Fibroblast of the aortic adventitia (primary cell): Measurements from ENCODE around the gene BTLA. TPM values are rescaled to one million over a fixed set of nuclear protein-coding genes. Genes with fewer than 3 reads are reported as not detected.

ENCODE experiments used
- DNase-seq: peaks from one replicate; pipeline ENCODE4 v3.0.0-alpha.2; 2010; ENCODE audit warnings: low read depth
- H3K4me3 ChIP-seq: 2 replicates; pipeline ENCODE4 v1.5.1; 2011; ENCODE audit warnings: low read depth, mild to moderate bottlenecking, control low read depth, low read length, moderate library complexity
- CTCF ChIP-seq: IDR thresholded peaks from 2 replicates; pipeline ENCODE4 v1.5.1; 2011; ENCODE audit warnings: mild to moderate bottlenecking, low read length, control low read depth, inconsistent platforms; ENCODE audit not compliant: insufficient read depth
- total RNA-seq: library from RNA; depleted of rRNA; stranded (reverse); fragments of >200 nt; gene quantifications from 2 replicates; pipeline ENCODE4 v1.2.3, GENCODE V29; 2012; ENCODE audit warnings: low replicate concordance

BTLA gene
- total RNA-seq, 1 donor: not detected

DNA sequence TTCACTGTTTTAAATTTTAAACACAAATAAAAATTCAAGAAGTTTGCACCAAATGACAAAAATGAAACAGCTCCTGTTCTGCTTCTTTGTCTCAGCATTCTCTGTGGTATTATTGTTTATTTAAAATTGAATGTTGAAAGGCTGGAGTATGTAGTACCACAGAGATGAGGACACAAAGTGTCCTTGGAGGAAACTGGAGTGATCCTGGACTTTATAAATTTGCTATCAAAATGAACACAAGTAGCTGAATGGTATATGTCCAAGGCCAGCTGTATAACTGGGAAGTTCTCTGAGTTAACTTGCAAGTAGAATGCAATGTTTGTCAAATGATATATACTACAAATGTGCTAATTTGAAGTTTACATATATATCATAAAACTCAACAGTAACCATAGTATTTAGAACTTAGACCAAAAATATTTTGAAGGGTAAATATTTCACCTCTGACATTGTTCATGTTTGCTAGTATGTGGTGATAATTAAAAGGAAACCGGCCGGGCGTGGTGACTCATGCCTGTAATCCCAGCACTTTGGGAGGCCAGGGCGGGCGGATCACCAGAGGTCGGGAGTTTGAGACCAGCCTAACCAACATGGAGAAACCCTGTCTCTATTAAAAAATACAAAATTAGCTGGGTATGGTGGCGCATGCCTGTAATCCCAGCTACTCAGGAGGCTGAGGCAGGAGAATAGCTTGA is 12.3 kb downstream of the BTLA start:
- TF ChIP-seq CTCF: no peak
- no peak for DNase-seq
- no peak overlapping the region for H3K4me3 ChIP-seq

GRCh38 chr3:112484352-112484751 is 14.9 kb downstream of the BTLA start:
- no peak for DNase-seq
- TF ChIP-seq CTCF: no peak
- no peak overlapping the region for H3K4me3 ChIP-seq

GRCh38 chr3:112482675-112483074 is 16.6 kb downstream of the BTLA start:
- TF ChIP-seq CTCF: no peak
- no peak overlapping the region for H3K4me3 ChIP-seq
- DNase-seq: no peak

GRCh38 chr3:112481302-112481721 is 18.0 kb downstream of the BTLA start:
- no peak for DNase-seq
- TF ChIP-seq CTCF: no peak
- no peak overlapping the region for H3K4me3 ChIP-seq

DNA sequence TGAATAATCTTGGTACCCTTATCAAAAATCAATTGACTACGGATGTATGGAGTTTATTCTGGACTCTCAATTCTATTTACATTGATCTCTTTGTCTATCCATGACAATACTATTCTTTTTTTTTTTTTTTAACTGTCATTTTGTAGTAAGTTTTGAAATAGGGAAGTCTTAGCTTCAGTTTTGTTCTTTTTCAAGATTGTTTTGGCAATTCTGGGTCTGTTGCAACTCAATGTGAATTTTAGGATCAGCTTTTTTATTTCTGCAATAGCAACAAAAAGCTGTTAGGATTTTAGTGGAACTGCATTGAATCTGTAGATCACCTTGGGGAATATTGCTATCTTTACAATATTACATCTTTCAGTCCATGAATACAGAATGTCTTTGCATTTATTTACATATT is 21.4 kb downstream of the BTLA start:
- no peak overlapping the region for H3K4me3 ChIP-seq
- DNase-seq: no peak
- TF ChIP-seq CTCF: no peak

DNA sequence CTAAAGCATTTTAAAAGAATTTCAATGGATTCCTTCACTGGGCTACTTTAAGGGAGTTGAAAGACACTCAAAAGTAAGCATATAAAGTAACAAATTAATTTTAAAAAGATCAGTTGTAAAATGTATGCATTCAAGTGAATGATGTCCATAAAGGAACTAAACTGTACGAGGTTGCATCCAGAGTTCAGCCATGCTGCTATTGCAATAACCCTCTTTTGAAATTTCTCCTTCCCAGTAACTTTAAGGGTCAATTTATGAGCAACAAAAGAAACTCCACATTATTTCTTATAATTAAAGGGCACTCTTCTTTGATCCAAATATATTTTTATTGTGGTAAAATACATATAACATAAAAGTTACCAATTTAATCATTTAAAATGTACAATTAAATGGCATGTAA is 22.9 kb downstream of the BTLA start:
- no peak for DNase-seq
- no peak overlapping the region for H3K4me3 ChIP-seq
- no peak for TF ChIP-seq CTCF

DNA sequence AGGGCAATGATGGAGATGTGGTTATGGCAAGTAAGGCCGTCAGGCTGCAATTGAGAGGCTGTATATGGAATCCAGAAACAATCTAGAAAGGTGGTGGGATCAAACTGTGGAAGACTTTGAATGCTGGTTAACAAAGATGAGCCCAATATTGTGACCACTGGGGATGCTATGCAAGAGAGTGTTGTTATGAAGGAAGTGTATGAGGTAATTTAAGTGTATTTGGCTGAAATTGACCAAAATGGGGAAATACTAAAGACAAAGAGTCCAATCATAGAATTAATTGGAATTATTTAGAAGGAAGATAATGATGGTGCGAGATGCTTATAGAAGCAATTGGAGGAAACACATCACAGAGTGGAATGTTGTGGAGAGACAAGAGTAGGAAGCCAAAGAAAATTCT is 24.5 kb downstream of the BTLA start:
- no peak for TF ChIP-seq CTCF
- DNase-seq: no peak

More for the DNA sequence above, 24.5 kb downstream of the BTLA start:
- no peak overlapping the region for H3K4me3 ChIP-seq
